Lower leg skin (tissue), 3 donors: ENCODE results near the gene ADAMTS17.

Experiments
- POLR2A ChIP-seq, 2 donors: fragments of 450-650 bp; IDR thresholded peaks; one replicate each; pipeline ENCODE4 v1.6.1; 2016 to 2017; ENCODE audit warnings: antibody characterized with exemption in 2 of 2, mild to moderate bottlenecking in 1 of 2, moderate library complexity in 1 of 2
- TF ChIP-seq, protein P1 (sequence below), 3 donors: fragments of 450-650 bp; IDR thresholded peaks; one replicate each; pipeline ENCODE4 v1.5.1; 2016; ENCODE audit warnings: antibody characterized with exemption in 3 of 3, mild to moderate bottlenecking in 3 of 3, moderate library complexity in 2 of 3

DNA sequence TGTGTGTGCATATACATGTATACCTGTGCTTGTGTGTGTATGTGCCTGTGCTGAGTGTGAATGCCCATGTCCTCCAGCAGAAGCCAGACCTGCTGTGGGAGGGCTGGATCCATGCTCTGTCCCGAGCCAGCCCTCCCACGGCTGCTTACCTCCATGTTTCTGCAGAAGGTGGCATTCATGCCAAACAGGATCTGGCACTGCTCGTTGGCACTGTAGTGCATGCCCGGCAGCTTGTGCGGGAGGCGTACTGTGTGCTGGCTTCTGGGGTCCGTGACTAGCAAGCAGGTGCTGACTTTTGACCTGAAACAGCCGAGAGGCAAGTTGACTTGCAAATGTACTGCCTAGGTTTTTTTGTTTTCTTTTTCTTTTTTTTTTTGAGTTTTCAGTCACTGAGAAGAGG is 189.3 kb downstream of the ADAMTS17 start:
- no peak for TF ChIP-seq POLR2A (IDR thresholded peaks at IDR 0.05)
- TF ChIP-seq, protein P1, sequence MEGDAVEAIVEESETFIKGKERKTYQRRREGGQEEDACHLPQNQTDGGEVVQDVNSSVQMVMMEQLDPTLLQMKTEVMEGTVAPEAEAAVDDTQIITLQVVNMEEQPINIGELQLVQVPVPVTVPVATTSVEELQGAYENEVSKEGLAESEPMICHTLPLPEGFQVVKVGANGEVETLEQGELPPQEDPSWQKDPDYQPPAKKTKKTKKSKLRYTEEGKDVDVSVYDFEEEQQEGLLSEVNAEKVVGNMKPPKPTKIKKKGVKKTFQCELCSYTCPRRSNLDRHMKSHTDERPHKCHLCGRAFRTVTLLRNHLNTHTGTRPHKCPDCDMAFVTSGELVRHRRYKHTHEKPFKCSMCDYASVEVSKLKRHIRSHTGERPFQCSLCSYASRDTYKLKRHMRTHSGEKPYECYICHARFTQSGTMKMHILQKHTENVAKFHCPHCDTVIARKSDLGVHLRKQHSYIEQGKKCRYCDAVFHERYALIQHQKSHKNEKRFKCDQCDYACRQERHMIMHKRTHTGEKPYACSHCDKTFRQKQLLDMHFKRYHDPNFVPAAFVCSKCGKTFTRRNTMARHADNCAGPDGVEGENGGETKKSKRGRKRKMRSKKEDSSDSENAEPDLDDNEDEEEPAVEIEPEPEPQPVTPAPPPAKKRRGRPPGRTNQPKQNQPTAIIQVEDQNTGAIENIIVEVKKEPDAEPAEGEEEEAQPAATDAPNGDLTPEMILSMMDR (IDR thresholded peaks at IDR 0.05): no peak
